Mesothelial cell of epicardium (in vitro differentiated cells): ENCODE data around the gene HPSE2. TPM values are rescaled to one million over a fixed set of nuclear protein-coding genes. Genes with fewer than 3 reads are reported as not detected.

Experiments used
- DNase-seq, 2 experiments: peaks; one replicate each; pipeline ENCODE4 v3.0.0; 2021; ENCODE audit warnings: low spot score in 2 of 2; ENCODE audit not compliant: unreplicated experiment in 2 of 2
- H3K27ac Mint-ChIP-seq: 2 replicates; pipeline ENCODE4 v1.8.0; 2021; ENCODE audit warnings: mixed read lengths
- H3K27me3 Mint-ChIP-seq: 2 replicates; pipeline ENCODE4 v1.8.0; 2021; ENCODE audit warnings: low read depth, mixed read lengths
- H3K36me3 Mint-ChIP-seq: 2 replicates; pipeline ENCODE4 v1.8.0; 2021; ENCODE audit warnings: mixed read lengths
- H3K4me1 Mint-ChIP-seq: 2 replicates; pipeline ENCODE4 v1.8.0; 2021; ENCODE audit warnings: mixed read lengths
- H3K4me3 Mint-ChIP-seq: 2 replicates; pipeline ENCODE4 v1.8.0; 2021; ENCODE audit warnings: mild to moderate bottlenecking, moderate library complexity, mixed read lengths
- H3K9me3 Mint-ChIP-seq: 2 replicates; pipeline ENCODE4 v1.8.0; 2021; ENCODE audit warnings: mixed read lengths
- total RNA-seq: library from RNA; stranded (reverse); gene quantifications from 3 replicates; pipeline ENCODE4 v1.2.1, GENCODE V29; 2021
- TF ChIP-seq, protein P1 (sequence below): fragments of 200-600 bp; sonication (generic); IDR thresholded peaks from one replicate; pipeline ENCODE4 v1.5.0; 2021; ENCODE audit warnings: antibody characterized with exemption; ENCODE audit not compliant: unreplicated experiment

HPSE2 gene
- total RNA-seq, 1 donor from 2014 or later = 2.3 TPM

DNA sequence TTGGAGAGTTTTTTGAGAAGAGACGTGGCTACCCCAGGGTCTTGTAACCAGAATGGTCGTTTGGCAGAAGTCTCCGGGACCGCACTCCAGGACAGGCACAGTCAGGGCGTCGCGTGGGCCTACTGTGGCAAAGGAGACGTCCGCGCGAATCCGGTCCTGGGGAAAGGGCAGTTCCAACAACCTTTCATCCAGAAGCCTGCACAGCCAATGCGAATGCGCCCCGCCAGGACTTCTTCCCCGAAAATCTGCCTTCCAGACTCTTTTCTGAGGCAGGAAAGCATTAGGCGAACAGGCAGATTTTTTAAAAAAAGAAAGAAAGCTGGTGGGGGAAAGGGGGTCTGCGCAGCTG is 2.0 kb downstream of the HPSE2 start:
- TF ChIP-seq, protein P1, sequence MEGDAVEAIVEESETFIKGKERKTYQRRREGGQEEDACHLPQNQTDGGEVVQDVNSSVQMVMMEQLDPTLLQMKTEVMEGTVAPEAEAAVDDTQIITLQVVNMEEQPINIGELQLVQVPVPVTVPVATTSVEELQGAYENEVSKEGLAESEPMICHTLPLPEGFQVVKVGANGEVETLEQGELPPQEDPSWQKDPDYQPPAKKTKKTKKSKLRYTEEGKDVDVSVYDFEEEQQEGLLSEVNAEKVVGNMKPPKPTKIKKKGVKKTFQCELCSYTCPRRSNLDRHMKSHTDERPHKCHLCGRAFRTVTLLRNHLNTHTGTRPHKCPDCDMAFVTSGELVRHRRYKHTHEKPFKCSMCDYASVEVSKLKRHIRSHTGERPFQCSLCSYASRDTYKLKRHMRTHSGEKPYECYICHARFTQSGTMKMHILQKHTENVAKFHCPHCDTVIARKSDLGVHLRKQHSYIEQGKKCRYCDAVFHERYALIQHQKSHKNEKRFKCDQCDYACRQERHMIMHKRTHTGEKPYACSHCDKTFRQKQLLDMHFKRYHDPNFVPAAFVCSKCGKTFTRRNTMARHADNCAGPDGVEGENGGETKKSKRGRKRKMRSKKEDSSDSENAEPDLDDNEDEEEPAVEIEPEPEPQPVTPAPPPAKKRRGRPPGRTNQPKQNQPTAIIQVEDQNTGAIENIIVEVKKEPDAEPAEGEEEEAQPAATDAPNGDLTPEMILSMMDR = no peak
- Mint-ChIP-seq H3K4me3 (peak overlapping the region; percentile 39), H3K27ac (no peak overlapping the region)

DNA sequence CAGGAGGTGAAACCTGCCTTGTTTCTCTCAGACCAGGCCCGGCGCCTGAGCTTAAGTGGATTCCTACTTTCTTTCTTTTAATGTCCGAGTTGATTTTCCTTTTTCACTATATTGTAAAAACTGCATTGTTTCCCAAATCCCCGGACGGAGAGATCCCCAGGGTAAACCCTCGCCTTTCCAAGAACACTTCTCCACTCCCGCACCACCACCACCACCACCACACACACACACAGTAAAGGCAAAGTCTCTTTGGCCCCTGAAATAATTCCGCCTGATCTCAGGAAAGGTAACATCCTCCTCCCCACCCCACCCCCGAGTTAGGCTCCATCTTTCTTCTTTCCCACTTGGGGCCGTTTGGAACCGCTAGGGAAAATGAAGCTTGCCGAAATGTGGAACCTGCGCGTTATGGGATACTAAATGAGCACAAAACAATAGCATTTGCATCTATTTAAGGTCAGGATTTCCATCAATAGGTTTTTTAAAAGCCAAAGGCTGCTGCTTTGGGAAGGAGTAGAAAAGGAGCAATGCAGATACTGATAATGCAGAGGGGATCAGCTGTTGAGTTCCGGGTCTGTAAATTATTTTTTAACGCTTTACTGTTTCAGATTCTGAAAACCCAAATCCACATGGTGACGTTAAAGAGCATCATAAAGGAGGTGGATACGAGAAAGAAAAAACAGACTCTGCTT is 2.5 kb downstream of the HPSE2 start:
- TF ChIP-seq, protein P1 = no peak
- no peaks in the 10 kb centered on the region for H3K9me3 Mint-ChIP-seq
- no peak overlapping the region for H3K27ac Mint-ChIP-seq
- H3K4me1 Mint-ChIP-seq = peaks cover 30% of the 10 kb centered on the region
- peak overlapping the region; percentile 39 for H3K4me3 Mint-ChIP-seq
- no peaks in the 10 kb centered on the region for H3K36me3 Mint-ChIP-seq
- DNase-seq = no peak
- H3K27me3 Mint-ChIP-seq = peaks cover 99% of the 10 kb centered on the region

More for the DNA sequence above, 2.0 kb downstream of the HPSE2 start:
- peaks cover 99% of the 10 kb centered on the region for H3K27me3 Mint-ChIP-seq
- H3K36me3 Mint-ChIP-seq = no peaks in the 10 kb centered on the region
- peaks cover 30% of the 10 kb centered on the region for H3K4me1 Mint-ChIP-seq
- DNase-seq = no peak
- no peaks in the 10 kb centered on the region for H3K9me3 Mint-ChIP-seq

DNA sequence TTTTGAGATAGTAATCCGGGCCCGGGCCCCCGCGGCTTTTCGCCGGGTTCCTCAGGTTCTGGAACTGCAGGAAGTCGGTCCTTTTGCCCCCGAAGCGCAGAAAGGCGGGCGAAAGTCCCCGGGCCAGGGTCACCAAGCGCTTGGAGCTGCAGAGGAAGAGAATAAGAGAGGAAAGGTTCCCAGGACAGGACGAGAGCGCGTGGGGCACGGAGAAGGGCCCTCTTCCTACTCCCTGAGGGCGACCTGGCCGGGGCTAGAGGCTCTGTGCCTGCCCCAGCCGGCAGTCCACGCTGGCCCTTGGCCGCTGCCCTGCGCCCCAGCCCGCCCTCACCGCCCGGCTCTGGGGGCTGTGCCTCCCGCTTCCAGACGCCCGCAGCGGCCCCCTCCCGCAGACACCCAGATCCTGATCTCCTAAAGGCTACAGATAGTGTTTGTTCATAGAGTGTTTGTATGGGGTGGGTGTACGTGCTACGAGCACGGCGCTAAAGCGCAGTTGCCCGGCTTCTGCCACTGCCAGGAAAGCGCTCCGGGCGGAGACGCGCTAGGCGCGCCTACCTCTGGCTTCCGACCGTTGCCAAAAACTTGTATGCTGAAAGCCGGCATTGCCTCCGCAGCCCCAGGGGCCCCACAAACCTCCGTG is 3.2 kb downstream of the HPSE2 start:
- Mint-ChIP-seq H3K36me3 (no peaks in the 10 kb centered on the region), H3K4me1 (peaks cover 30% of the 10 kb centered on the region), H3K4me3 (peak overlapping the region; percentile 50), H3K27ac (no peak overlapping the region), H3K27me3 (peaks cover 99% of the 10 kb centered on the region), H3K9me3 (no peaks in the 10 kb centered on the region)
- DNase-seq = no peak
- TF ChIP-seq, protein P1 = no peak

DNA sequence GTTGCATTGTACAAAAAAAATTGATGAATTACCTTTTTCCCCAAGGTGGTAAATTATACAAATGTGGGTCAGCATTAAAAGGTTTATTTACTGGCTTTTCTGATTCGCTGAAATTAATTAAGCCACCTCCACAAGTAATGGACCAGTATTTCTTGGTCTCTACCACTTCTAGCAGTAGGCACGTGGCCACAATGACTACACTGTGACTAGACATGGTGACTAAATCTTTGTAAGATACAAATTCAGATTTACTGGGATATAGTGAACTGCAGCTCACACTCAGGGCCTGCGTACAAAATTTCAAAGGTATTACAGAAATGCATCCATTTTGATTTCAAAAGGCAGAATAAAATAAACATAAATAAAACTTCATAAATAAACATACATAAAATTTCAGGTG is 10.9 kb downstream of the HPSE2 start:
- no peak for DNase-seq
- Mint-ChIP-seq H3K27ac (no peak overlapping the region), H3K9me3 (no peaks in the 10 kb centered on the region), H3K4me3 (no peak overlapping the region), H3K36me3 (no peaks in the 10 kb centered on the region), H3K27me3 (peaks cover 70% of the 10 kb centered on the region), H3K4me1 (no peaks in the 10 kb centered on the region)
- TF ChIP-seq, protein P1 = no peak

DNA sequence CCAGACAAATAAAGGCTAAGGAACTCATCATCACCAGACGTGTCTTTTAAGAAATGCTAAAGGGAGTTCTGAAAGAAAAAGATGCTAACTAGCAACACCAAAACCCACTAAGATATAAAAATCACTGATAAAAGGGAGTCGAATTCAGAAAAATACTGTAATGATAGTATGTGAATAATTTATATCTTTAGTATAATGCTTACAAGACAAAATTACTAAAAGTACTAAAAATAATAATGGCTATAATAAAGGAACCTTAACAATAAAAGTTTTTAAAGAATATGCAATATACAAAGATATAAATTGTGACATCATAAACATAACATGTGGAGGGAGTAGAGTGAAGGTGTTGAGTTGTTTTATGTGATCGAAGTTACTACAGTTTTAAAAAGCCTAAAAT is 28.3 kb downstream of the HPSE2 start:
- Mint-ChIP-seq H3K36me3 (no peaks in the 10 kb centered on the region), H3K9me3 (peaks cover 30% of the 10 kb centered on the region), H3K4me3 (no peak overlapping the region), H3K27me3 (peaks cover 7% of the 10 kb centered on the region), H3K27ac (no peak overlapping the region), H3K4me1 (no peaks in the 10 kb centered on the region)
- DNase-seq = no peak
- TF ChIP-seq, protein P1 = no peak
